ENCODE results near the gene CDH23. TPM values are rescaled to one million over a fixed set of nuclear protein-coding genes. Genes with fewer than 3 reads are reported as not detected.

CDH23 gene
- total and polyA plus RNA-seq, 2 donors (not counting 1 experiment from before 2014, with no cell fraction given): 0.01 to 0.17 TPM

- no peak for TF ChIP-seq EZH2 (IDR thresholded peaks at IDR 0.05; ENCODE audit: low read length, missing control alignments)
- no peak for TF ChIP-seq CTCF (conservative IDR thresholded peaks at IDR 0.05 in 1 of 2, IDR thresholded peaks at IDR 0.05 in 1 of 2; ENCODE audit: low read depth in 1 of 2, low read length in 2 of 2)
- no peaks in the 10 kb centered on the region for H3K9me3 ChIP-seq (ENCODE audit: control insufficient read depth, insufficient read depth, low read depth, low read length)
- H3K27me3 ChIP-seq (ENCODE audit: control insufficient read depth, insufficient read depth, low read length): no peaks in the 10 kb centered on the region
- DNase-seq (ENCODE audit: low read depth in 2 of 2): no peak
- no peak overlapping the region for H3K27ac ChIP-seq (ENCODE audit: insufficient read depth, low read length)
- no peaks in the 10 kb centered on the region for H3K4me1 ChIP-seq (ENCODE audit: control insufficient read depth, extremely low read depth, insufficient read depth, low read length)
- no peak overlapping the region for H3K9ac ChIP-seq (ENCODE audit: insufficient read depth, low read length)
- H3K4me3 ChIP-seq (replicated peaks in 1 of 4; ENCODE audit: control extremely low read depth in 1 of 4, insufficient read depth in 1 of 4, low read depth in 3 of 4, low read length in 4 of 4): no peak overlapping the region
- no peaks in the 10 kb centered on the region for H4K20me1 ChIP-seq (ENCODE audit: control insufficient read depth, extremely low read depth, insufficient read depth, low read length)
- no peak overlapping the region for H2AFZ ChIP-seq (ENCODE audit: low read length)
- no peaks in the 10 kb centered on the region for H3K36me3 ChIP-seq (ENCODE audit: control insufficient read depth, insufficient read depth, low read length)
- H3K79me2 ChIP-seq (ENCODE audit: control insufficient read depth, insufficient read depth, low read length): no peaks in the 10 kb centered on the region
- H3K4me2 ChIP-seq (ENCODE audit: extremely low read depth, insufficient read depth, low read length): no peak overlapping the region
Measured at GRCh38 chr10:71429304-71429703, 32.6 kb downstream of the CDH23 start.

GRCh38 chr10:71429929-71430328 lies 33.2 kb downstream of the CDH23 start:
- no peak for DNase-seq (ENCODE audit: low read depth in 2 of 2)
- Histone ChIP-seq H3K9ac (ENCODE audit: insufficient read depth, low read length) (no peak overlapping the region), H3K27me3 (ENCODE audit: control insufficient read depth, insufficient read depth, low read length) (no peaks in the 10 kb centered on the region)

GRCh38 chr10:71431239-71432100 lies 34.8 kb downstream of the CDH23 start:
- no peak for DNase-seq (ENCODE audit: low read depth in 2 of 2)
- Histone ChIP-seq H3K4me1 (ENCODE audit: control insufficient read depth, extremely low read depth, insufficient read depth, low read length) (no peaks in the 10 kb centered on the region), H3K27ac (ENCODE audit: insufficient read depth, low read length) (no peak overlapping the region), H3K9me3 (ENCODE audit: control insufficient read depth, insufficient read depth, low read depth, low read length) (no peaks in the 10 kb centered on the region), H3K36me3 (ENCODE audit: control insufficient read depth, insufficient read depth, low read length) (no peaks in the 10 kb centered on the region), H3K79me2 (ENCODE audit: control insufficient read depth, insufficient read depth, low read length) (no peaks in the 10 kb centered on the region), H3K4me3 (replicated peaks in 1 of 4; ENCODE audit: control extremely low read depth in 1 of 4, insufficient read depth in 1 of 4, low read depth in 3 of 4, low read length in 4 of 4) (no peak overlapping the region), H4K20me1 (ENCODE audit: control insufficient read depth, extremely low read depth, insufficient read depth, low read length) (no peaks in the 10 kb centered on the region), H2AFZ (ENCODE audit: low read length) (no peak overlapping the region), H3K4me2 (ENCODE audit: extremely low read depth, insufficient read depth, low read length) (no peak overlapping the region), H3K9ac (ENCODE audit: insufficient read depth, low read length) (no peak overlapping the region), H3K27me3 (ENCODE audit: control insufficient read depth, insufficient read depth, low read length) (no peaks in the 10 kb centered on the region)
- TF ChIP-seq EZH2 (IDR thresholded peaks at IDR 0.05; ENCODE audit: low read length, missing control alignments) (no peak), CTCF (conservative IDR thresholded peaks at IDR 0.05 in 1 of 2, IDR thresholded peaks at IDR 0.05 in 1 of 2; ENCODE audit: low read depth in 1 of 2, low read length in 2 of 2) (no peak)

More at GRCh38 chr10:71429929-71430328, 33.2 kb downstream of the CDH23 start:
- Histone ChIP-seq H4K20me1 (ENCODE audit: control insufficient read depth, extremely low read depth, insufficient read depth, low read length) (no peaks in the 10 kb centered on the region), H3K79me2 (ENCODE audit: control insufficient read depth, insufficient read depth, low read length) (no peaks in the 10 kb centered on the region), H2AFZ (ENCODE audit: low read length) (no peak overlapping the region), H3K27ac (ENCODE audit: insufficient read depth, low read length) (no peak overlapping the region), H3K9me3 (ENCODE audit: control insufficient read depth, insufficient read depth, low read depth, low read length) (no peaks in the 10 kb centered on the region), H3K4me3 (replicated peaks in 1 of 4; ENCODE audit: control extremely low read depth in 1 of 4, insufficient read depth in 1 of 4, low read depth in 3 of 4, low read length in 4 of 4) (no peak overlapping the region), H3K4me2 (ENCODE audit: extremely low read depth, insufficient read depth, low read length) (no peak overlapping the region), H3K36me3 (ENCODE audit: control insufficient read depth, insufficient read depth, low read length) (no peaks in the 10 kb centered on the region), H3K4me1 (ENCODE audit: control insufficient read depth, extremely low read depth, insufficient read depth, low read length) (no peaks in the 10 kb centered on the region)
- TF ChIP-seq CTCF (conservative IDR thresholded peaks at IDR 0.05 in 1 of 2, IDR thresholded peaks at IDR 0.05 in 1 of 2; ENCODE audit: low read depth in 1 of 2, low read length in 2 of 2) (no peak), EZH2 (IDR thresholded peaks at IDR 0.05; ENCODE audit: low read length, missing control alignments) (no peak)

Measured in fibroblast of lung (primary cell).